ENCODE measurements around the gene HNRNPUL1.

Gene HNRNPUL1

DNA sequence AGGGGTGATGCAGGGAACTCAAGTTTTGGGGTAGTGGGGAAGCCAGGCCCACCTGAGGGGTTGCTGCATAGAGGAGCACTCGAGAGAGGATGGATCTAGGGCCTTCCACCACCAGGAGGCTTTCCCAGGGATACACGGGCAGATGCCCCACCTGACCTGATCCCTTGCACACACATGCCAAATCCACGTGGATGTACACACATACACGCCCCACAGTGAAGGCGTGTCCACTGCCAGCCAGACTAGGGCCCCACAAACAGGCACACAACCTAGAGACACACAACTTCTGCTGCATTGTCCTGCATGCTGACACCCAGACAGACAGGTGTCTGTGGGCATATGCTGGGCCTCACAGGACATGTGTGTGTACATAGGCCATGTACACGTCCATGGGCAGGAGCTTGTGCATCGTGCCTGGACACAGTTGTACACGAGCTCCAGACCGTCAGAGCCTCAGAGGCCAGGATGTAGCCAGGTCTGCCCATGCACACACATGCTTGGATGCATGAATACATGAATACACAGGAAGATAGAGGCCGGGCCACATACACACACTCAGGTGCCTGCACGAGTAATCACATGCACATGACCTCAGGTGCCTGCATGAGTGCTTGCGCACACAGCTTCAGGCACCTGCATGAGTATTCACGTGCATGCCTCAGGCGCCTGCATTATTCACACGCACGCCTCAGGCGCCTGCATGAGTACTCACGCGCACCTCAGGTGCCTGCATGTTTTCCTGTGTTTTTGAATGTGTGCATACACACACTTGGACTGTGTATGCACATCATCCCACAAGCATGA, 54.7 kb downstream of the HNRNPUL1 start:
- no peaks in the 10 kb centered on the region for H4K20me1 ChIP-seq (ENCODE audit: insufficient read depth, low read length)
- no peak overlapping the region for H3K4me2 ChIP-seq (ENCODE audit: low read length)
- no peaks in the 10 kb centered on the region for H3K9me3 ChIP-seq (ENCODE audit: low read length)
- H3K9me2 ChIP-seq (ENCODE audit: low read depth, low read length), result no peaks in the 10 kb centered on the region
- TF ChIP-seq CTCF (IDR thresholded peaks at IDR 0.05; ENCODE audit: low read length), result no peak
- no peak for TF ChIP-seq EZH2 (IDR thresholded peaks at IDR 0.05; ENCODE audit: borderline replicate concordance, low read length)
- no peak overlapping the region for H3K4me3 ChIP-seq (ENCODE audit: low read depth, low read length, poor library complexity, severe bottlenecking)
- no peak overlapping the region for H3K9ac ChIP-seq (ENCODE audit: low read length)
- no peaks in the 10 kb centered on the region for H3K79me2 ChIP-seq (ENCODE audit: insufficient read depth, low read length)
- H3K27me3 ChIP-seq (ENCODE audit: insufficient read depth, low read length), result no peaks in the 10 kb centered on the region
- H2AFZ ChIP-seq (ENCODE audit: low read length), result no peak overlapping the region
- H3K27ac ChIP-seq (ENCODE audit: low read depth, low read length, poor library complexity, severe bottlenecking), result no peak overlapping the region
- no peaks in the 10 kb centered on the region for H3K4me1 ChIP-seq (ENCODE audit: insufficient read depth, low read length, severe bottlenecking)
- no peaks in the 10 kb centered on the region for H3F3A ChIP-seq (ENCODE audit: insufficient read depth, low read length)
- H3K36me3 ChIP-seq (ENCODE audit: insufficient read depth, low read length), result peaks cover 77% of the 10 kb centered on the region

DNA sequence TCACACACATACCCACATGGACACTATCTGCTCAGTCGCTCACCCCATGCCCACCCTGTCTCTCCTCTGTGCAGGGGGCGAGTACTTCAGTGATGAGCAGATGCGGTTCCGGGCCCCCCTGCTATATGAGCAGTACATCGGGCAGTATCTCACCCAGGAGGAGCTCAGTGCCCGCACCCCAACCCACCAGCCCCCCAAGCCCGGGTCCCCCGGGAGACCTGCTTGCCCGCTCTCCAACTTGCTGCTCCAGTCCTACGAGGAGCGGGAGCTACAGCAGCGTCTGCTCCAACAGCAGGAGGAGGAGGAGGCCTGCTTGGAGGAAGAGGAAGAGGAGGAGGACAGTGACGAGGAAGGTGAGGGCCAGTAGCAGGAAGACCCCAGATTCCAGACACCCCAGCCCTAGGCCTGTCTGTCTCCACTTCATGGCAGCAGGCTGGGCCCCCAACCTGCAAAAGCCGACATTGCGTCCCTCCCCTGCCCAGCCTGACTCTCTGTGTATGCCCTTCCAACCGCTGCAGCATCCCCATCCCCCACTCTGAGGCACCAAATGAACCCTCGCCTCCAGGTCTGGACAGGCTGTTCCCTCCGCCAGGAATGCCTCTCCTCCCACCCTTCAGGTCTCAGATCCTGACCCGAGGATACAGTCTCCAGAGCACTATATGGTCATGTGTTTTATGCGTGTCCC, 55.5 kb downstream of the HNRNPUL1 start:
- H3K79me2 ChIP-seq (ENCODE audit: insufficient read depth, low read length), result no peaks in the 10 kb centered on the region
- H3K4me2 ChIP-seq (ENCODE audit: low read length), result no peak overlapping the region
- H3K4me3 ChIP-seq (ENCODE audit: low read depth, low read length, poor library complexity, severe bottlenecking), result no peak overlapping the region
- H3K36me3 ChIP-seq (ENCODE audit: insufficient read depth, low read length), result peaks cover 71% of the 10 kb centered on the region
- no peaks in the 10 kb centered on the region for H3K27me3 ChIP-seq (ENCODE audit: insufficient read depth, low read length)
- TF ChIP-seq CTCF (IDR thresholded peaks at IDR 0.05; ENCODE audit: low read length) (no peak), EZH2 (IDR thresholded peaks at IDR 0.05; ENCODE audit: borderline replicate concordance, low read length) (no peak)
- no peaks in the 10 kb centered on the region for H4K20me1 ChIP-seq (ENCODE audit: insufficient read depth, low read length)
- H3F3A ChIP-seq (ENCODE audit: insufficient read depth, low read length), result 0 out of 2 replicates have a peak, but pooled peaks cover 2% of the 10 kb centered on the region
- H3K27ac ChIP-seq (ENCODE audit: low read depth, low read length, poor library complexity, severe bottlenecking), result no peak overlapping the region
- no peaks in the 10 kb centered on the region for H3K4me1 ChIP-seq (ENCODE audit: insufficient read depth, low read length, severe bottlenecking)
- H3K9me3 ChIP-seq (ENCODE audit: low read length), result no peaks in the 10 kb centered on the region
- H3K9me2 ChIP-seq (ENCODE audit: low read depth, low read length), result no peaks in the 10 kb centered on the region
- no peak overlapping the region for H3K9ac ChIP-seq (ENCODE audit: low read length)
- no peak overlapping the region for H2AFZ ChIP-seq (ENCODE audit: low read length)

- Histone ChIP-seq H3K36me3 (ENCODE audit: insufficient read depth, low read length) (peaks cover 69% of the 10 kb centered on the region), H3K4me3 (ENCODE audit: low read depth, low read length, poor library complexity, severe bottlenecking) (no peak overlapping the region), H4K20me1 (ENCODE audit: insufficient read depth, low read length) (no peaks in the 10 kb centered on the region), H3K27me3 (ENCODE audit: insufficient read depth, low read length) (no peaks in the 10 kb centered on the region), H3K9me2 (ENCODE audit: low read depth, low read length) (no peaks in the 10 kb centered on the region), H3K4me1 (ENCODE audit: insufficient read depth, low read length, severe bottlenecking) (no peaks in the 10 kb centered on the region), H3K9me3 (ENCODE audit: low read length) (no peaks in the 10 kb centered on the region), H3K9ac (ENCODE audit: low read length) (no peak overlapping the region), H2AFZ (ENCODE audit: low read length) (no peak overlapping the region), H3K4me2 (ENCODE audit: low read length) (no peak overlapping the region), H3K27ac (ENCODE audit: low read depth, low read length, poor library complexity, severe bottlenecking) (no peak overlapping the region), H3F3A (ENCODE audit: insufficient read depth, low read length) (0 out of 2 replicates have a peak, but pooled peaks cover 4% of the 10 kb centered on the region), H3K79me2 (ENCODE audit: insufficient read depth, low read length) (no peaks in the 10 kb centered on the region)
- TF ChIP-seq EZH2 (IDR thresholded peaks at IDR 0.05; ENCODE audit: borderline replicate concordance, low read length) (no peak), CTCF (IDR thresholded peaks at IDR 0.05; ENCODE audit: low read length) (no peak)
Observed at GRCh38 chr19:41320185-41320518, 56.0 kb downstream of the HNRNPUL1 start.
